ENCODE measurements around the gene CALD1. TPM values are rescaled to one million over a fixed set of nuclear protein-coding genes. Genes with fewer than 3 reads are reported as not detected.
A peak's percentile ranks its signal among the peaks of the same experiment; 100 is the strongest.

The CALD1 gene
- total RNA-seq, 4 donors from 2014 or later = 351 to 1,046 (median 551) TPM

DNA sequence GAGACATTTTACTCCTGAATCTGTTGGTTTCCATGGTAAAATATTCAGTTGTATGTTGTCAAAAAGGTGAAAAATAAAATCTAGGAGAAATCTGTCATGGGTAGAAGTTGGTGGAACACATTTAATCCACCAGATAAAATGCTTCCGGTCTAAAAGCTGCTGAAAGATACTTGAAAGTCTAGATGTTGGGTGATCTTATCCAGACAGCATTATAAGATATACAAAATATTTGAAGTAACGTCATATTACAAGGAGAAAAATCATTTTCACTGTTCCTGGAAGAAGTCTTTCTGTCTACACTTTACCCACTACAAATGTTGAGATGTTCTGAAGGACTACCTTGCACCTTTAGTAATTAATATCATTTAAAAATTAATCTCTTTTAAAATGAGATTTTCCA lies 40.9 kb downstream of the CALD1 start:
- TF ChIP-seq, protein P1, sequence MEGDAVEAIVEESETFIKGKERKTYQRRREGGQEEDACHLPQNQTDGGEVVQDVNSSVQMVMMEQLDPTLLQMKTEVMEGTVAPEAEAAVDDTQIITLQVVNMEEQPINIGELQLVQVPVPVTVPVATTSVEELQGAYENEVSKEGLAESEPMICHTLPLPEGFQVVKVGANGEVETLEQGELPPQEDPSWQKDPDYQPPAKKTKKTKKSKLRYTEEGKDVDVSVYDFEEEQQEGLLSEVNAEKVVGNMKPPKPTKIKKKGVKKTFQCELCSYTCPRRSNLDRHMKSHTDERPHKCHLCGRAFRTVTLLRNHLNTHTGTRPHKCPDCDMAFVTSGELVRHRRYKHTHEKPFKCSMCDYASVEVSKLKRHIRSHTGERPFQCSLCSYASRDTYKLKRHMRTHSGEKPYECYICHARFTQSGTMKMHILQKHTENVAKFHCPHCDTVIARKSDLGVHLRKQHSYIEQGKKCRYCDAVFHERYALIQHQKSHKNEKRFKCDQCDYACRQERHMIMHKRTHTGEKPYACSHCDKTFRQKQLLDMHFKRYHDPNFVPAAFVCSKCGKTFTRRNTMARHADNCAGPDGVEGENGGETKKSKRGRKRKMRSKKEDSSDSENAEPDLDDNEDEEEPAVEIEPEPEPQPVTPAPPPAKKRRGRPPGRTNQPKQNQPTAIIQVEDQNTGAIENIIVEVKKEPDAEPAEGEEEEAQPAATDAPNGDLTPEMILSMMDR (IDR thresholded peaks at IDR 0.05) = no peak
- TF ChIP-seq POLR2A (IDR thresholded peaks at IDR 0.05) = no peak
- H3K36me3 ChIP-seq = no peaks in the 10 kb centered on the region
- intact Hi-C loops (cut with DNase I; ENCODE audit: low total_unique reads) = no loop called here
- H3K9me3 ChIP-seq = no peaks in the 10 kb centered on the region
- H3K4me1 ChIP-seq = peaks cover 0 to 17% of the 10 kb centered on the region in 2 donors
- DNase-seq = no peak
- peak overlapping the region; percentile 32 to 55 for H3K27ac ChIP-seq
- no peak overlapping the region for H3K4me3 ChIP-seq
- H3K27me3 ChIP-seq = no peaks in the 10 kb centered on the region

DNA sequence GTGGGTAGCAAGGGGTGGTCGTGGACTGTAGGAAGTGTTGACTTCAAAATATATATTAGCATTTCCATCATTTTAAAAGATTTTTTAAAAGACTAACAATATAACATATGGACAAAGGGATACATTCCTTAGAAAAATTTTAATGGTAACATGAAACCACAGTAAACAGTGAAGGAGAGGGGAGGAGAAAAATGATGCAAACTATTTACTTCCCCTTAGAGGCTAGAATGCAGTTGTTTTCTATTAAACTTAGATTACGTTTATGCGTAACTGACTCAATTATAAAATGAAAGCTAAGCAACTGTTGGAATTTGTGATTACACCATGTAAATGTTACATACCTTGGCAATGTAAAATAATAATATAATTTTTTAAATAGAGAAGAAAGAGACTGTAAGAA lies 41.3 kb downstream of the CALD1 start:
- H3K4me3 ChIP-seq = no peak overlapping the region
- H3K4me1 ChIP-seq = peaks cover 0 to 17% of the 10 kb centered on the region in 2 donors
- TF ChIP-seq POLR2A (IDR thresholded peaks at IDR 0.05) = no peak
- TF ChIP-seq, protein P1 (IDR thresholded peaks at IDR 0.05) = no peak
- no peaks in the 10 kb centered on the region for H3K27me3 ChIP-seq
- H3K36me3 ChIP-seq = no peaks in the 10 kb centered on the region
- H3K27ac ChIP-seq = peak overlapping the region in 1 of 2 donors; percentile 55
- no peak for DNase-seq
- intact Hi-C loops (cut with DNase I; ENCODE audit: low total_unique reads) = no loop called here
- no peaks in the 10 kb centered on the region for H3K9me3 ChIP-seq

GRCh38 chr7:134823400-134823799 lies 44.0 kb downstream of the CALD1 start:
- no peak overlapping the region for H3K4me3 ChIP-seq
- DNase-seq = no peak
- no peak for TF ChIP-seq POLR2A (IDR thresholded peaks at IDR 0.05)
- TF ChIP-seq, protein P1 (IDR thresholded peaks at IDR 0.05) = no peak
- H3K4me1 ChIP-seq = peaks cover 0 to 20% of the 10 kb centered on the region in 2 donors
- no peaks in the 10 kb centered on the region for H3K27me3 ChIP-seq
- intact Hi-C loops (cut with DNase I; ENCODE audit: low total_unique reads) = no loop called here
- H3K27ac ChIP-seq = peak overlapping the region; percentile 85 to 97
- H3K9me3 ChIP-seq = no peaks in the 10 kb centered on the region
- no peaks in the 10 kb centered on the region for H3K36me3 ChIP-seq

DNA sequence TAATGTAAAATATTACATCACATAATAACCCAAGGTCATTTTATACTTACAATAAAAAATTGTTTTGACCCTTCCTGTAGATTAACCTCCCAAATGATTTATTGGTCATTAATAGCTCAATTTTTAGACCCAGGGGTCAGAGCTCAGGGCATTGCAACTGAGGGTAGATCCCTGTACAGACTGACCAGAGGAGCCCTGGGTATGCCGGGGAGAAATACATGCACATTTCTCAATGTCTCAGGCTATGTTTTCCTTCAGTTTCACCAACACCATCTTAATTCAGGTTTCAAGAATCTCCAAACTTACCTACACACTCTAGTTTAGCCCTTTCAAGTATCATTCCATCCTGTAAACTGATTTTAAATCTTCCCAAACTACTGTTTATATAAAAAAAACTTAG lies 46.2 kb downstream of the CALD1 start:
- Histone ChIP-seq H3K4me1 (peaks cover 0 to 8% of the 10 kb centered on the region in 2 donors), H3K36me3 (no peaks in the 10 kb centered on the region), H3K9me3 (no peaks in the 10 kb centered on the region), H3K27me3 (no peaks in the 10 kb centered on the region), H3K27ac (peak overlapping the region; percentile 85 to 97), H3K4me3 (no peak overlapping the region)
- DNase-seq = no peak
- TF ChIP-seq POLR2A (IDR thresholded peaks at IDR 0.05) = no peak
- TF ChIP-seq, protein P1 (IDR thresholded peaks at IDR 0.05) = no peak
- intact Hi-C loops (cut with DNase I; ENCODE audit: low total_unique reads) = no loop called here

DNA sequence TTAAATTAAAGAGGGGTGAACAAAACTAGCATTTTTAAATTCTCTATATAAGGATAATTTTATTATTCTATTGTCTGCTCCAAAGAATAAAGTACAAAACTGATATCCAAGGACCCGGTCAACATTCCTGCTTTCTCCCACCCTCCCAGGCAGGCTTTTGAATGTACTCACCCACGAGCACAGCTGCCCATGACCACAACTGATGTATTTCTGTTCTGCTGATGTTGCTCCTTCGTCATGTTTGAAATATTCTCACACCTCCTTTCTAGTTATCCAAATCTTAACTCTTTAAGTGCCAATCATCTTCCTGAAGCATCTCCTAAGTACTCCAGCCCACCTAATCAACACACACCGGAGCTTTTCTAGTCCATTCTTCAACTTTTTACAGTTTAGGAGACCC lies 46.7 kb downstream of the CALD1 start:
- Histone ChIP-seq H3K9me3 (no peaks in the 10 kb centered on the region), H3K4me3 (no peak overlapping the region), H3K36me3 (no peaks in the 10 kb centered on the region), H3K27ac (peak overlapping the region; percentile 85 to 97), H3K4me1 (peaks cover 0 to 8% of the 10 kb centered on the region in 2 donors), H3K27me3 (no peaks in the 10 kb centered on the region)
- no peak for TF ChIP-seq POLR2A (IDR thresholded peaks at IDR 0.05)
- TF ChIP-seq, protein P1 (IDR thresholded peaks at IDR 0.05) = no peak
- intact Hi-C loops (cut with DNase I; ENCODE audit: low total_unique reads) = no loop called here
- no peak for DNase-seq

Measured in uterus (tissue), 4 donors.